ENCODE measurements around the gene SIL1. TPM values are rescaled to one million over a fixed set of nuclear protein-coding genes. Genes with fewer than 3 reads are reported as not detected.

The SIL1 gene
- total and polyA plus RNA-seq, 2 of the 13 experiments (the other 11 are each of a cell fraction or from before 2014, with no cell fraction given) = 26.0 to 30.0 TPM

GRCh38 chr5:138967791-138968448, 230.2 kb downstream of the SIL1 start:
- peak; percentile 23 for DNase-seq (ENCODE audit: low spot score)
- 38% methylated on average over 8 of the region's 10 CpGs for WGBS (ENCODE audit: low lambda C conversion rate)
- FAIRE-seq = no peak
- Histone ChIP-seq H2AFZ (ENCODE audit: low read length) (no peak overlapping the region), H3K9ac (ENCODE audit: insufficient read depth, low read depth, low read length) (no peak overlapping the region), H3K27me3 (ENCODE audit: control insufficient read depth in 1 of 2, insufficient read depth in 2 of 2, low read length in 2 of 2) (no peaks in the 10 kb centered on the region), H3K4me1 (ENCODE audit: insufficient read depth, low read length) (peaks cover 72% of the 10 kb centered on the region), H3K4me2 (ENCODE audit: low read depth, low read length) (no peak overlapping the region), H3K4me3 (replicated peaks in 1 of 3; ENCODE audit: insufficient read depth in 1 of 3, low read depth in 2 of 3, low read length in 3 of 3) (no peak overlapping the region; a peak in 1 of 6 replicates), H3K79me2 (ENCODE audit: insufficient read depth, low read length) (no peaks in the 10 kb centered on the region), H3K27ac (ENCODE audit: extremely low read length, insufficient read depth, low read length) (no peak overlapping the region), H4K20me1 (ENCODE audit: insufficient read depth, low read length) (no peaks in the 10 kb centered on the region), H3K36me3 (replicated peaks in 1 of 2; ENCODE audit: control insufficient read depth in 1 of 2, insufficient read depth in 2 of 2, low read length in 2 of 2) (no peaks in the 10 kb centered on the region), H3K9me3 (ENCODE audit: low read length) (no peaks in the 10 kb centered on the region)
- intact Hi-C loops (cut with micrococcal nuclease; ENCODE audit: unreplicated experiment) (no loop called here), in situ Hi-C loops (cut with HindIII; ENCODE audit: extremely low pct_ligation_motif_present, low pct_unique_long_range_greater_than_20kb) (loop anchor here (25.0 kb wide), 1 partner anchor 294 kb away; no protein-coding TSS in a partner anchor)
- CTCF ChIA-PET (ENCODE audit: low intra/inter-chr PET ratio, low total read pairs) = no interaction called here
- no TSS peak for BruUV-seq (replicated peaks)
- ATAC-seq = no peak
- POLR2A ChIA-PET = no interaction called here
- TF ChIP-seq ZNF558 (CRISPR knock-in tag; IDR thresholded peaks at IDR 0.05; ENCODE audit: borderline replicate concordance) = no peak
- no peak for TF ChIP-seq SMAD9 (CRISPR knock-in tag; IDR thresholded peaks at IDR 0.05)
- TF ChIP-seq ZNF710 (CRISPR knock-in tag; IDR thresholded peaks at IDR 0.05; ENCODE audit: borderline replicate concordance) = no peak
- TF ChIP-seq ZSCAN20 (CRISPR knock-in tag; IDR thresholded peaks at IDR 0.05; ENCODE audit: borderline replicate concordance) = no peak
- no peak for TF ChIP-seq GTF3A (CRISPR knock-in tag; conservative IDR thresholded peaks at IDR 0.05)
- TF ChIP-seq ZNF614 (CRISPR knock-in tag; IDR thresholded peaks at IDR 0.05; ENCODE audit: borderline replicate concordance) = no peak
- no peak for TF ChIP-seq MNT (IDR thresholded peaks at IDR 0.05)
- no peak for TF ChIP-seq NAIF1 (CRISPR knock-in tag; IDR thresholded peaks at IDR 0.05; ENCODE audit: borderline replicate concordance)
- TF ChIP-seq MAFF (IDR thresholded peaks at IDR 0.05; ENCODE audit: low read depth, low read length) = no peak
- no peak for TF ChIP-seq PAF1 (CRISPR knock-in tag; IDR thresholded peaks at IDR 0.05)
- TF ChIP-seq, protein P1, sequence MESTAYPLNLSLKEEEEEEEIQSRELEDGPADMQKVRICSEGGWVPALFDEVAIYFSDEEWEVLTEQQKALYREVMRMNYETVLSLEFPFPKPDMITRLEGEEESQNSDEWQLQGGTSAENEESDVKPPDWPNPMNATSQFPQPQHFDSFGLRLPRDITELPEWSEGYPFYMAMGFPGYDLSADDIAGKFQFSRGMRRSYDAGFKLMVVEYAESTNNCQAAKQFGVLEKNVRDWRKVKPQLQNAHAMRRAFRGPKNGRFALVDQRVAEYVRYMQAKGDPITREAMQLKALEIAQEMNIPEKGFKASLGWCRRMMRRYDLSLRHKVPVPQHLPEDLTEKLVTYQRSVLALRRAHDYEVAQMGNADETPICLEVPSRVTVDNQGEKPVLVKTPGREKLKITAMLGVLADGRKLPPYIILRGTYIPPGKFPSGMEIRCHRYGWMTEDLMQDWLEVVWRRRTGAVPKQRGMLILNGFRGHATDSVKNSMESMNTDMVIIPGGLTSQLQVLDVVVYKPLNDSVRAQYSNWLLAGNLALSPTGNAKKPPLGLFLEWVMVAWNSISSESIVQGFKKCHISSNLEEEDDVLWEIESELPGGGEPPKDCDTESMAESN (CRISPR knock-in tag; conservative IDR thresholded peaks at IDR 0.05) = no peak
- no peak for TF ChIP-seq NR2C2 (CRISPR knock-in tag; IDR thresholded peaks at IDR 0.05; ENCODE audit: borderline replicate concordance)
- TF ChIP-seq, protein P2, sequence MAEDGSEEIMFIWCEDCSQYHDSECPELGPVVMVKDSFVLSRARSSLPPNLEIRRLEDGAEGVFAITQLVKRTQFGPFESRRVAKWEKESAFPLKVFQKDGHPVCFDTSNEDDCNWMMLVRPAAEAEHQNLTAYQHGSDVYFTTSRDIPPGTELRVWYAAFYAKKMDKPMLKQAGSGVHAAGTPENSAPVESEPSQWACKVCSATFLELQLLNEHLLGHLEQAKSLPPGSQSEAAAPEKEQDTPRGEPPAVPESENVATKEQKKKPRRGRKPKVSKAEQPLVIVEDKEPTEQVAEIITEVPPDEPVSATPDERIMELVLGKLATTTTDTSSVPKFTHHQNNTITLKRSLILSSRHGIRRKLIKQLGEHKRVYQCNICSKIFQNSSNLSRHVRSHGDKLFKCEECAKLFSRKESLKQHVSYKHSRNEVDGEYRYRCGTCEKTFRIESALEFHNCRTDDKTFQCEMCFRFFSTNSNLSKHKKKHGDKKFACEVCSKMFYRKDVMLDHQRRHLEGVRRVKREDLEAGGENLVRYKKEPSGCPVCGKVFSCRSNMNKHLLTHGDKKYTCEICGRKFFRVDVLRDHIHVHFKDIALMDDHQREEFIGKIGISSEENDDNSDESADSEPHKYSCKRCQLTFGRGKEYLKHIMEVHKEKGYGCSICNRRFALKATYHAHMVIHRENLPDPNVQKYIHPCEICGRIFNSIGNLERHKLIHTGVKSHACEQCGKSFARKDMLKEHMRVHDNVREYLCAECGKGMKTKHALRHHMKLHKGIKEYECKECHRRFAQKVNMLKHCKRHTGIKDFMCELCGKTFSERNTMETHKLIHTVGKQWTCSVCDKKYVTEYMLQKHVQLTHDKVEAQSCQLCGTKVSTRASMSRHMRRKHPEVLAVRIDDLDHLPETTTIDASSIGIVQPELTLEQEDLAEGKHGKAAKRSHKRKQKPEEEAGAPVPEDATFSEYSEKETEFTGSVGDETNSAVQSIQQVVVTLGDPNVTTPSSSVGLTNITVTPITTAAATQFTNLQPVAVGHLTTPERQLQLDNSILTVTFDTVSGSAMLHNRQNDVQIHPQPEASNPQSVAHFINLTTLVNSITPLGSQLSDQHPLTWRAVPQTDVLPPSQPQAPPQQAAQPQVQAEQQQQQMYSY (CRISPR knock-in tag; IDR thresholded peaks at IDR 0.05) = no peak
- no peak for TF ChIP-seq MBNL3 (CRISPR knock-in tag; conservative IDR thresholded peaks at IDR 0.05)
